ENCODE measurements around the gene CHRNB1.

DNA sequence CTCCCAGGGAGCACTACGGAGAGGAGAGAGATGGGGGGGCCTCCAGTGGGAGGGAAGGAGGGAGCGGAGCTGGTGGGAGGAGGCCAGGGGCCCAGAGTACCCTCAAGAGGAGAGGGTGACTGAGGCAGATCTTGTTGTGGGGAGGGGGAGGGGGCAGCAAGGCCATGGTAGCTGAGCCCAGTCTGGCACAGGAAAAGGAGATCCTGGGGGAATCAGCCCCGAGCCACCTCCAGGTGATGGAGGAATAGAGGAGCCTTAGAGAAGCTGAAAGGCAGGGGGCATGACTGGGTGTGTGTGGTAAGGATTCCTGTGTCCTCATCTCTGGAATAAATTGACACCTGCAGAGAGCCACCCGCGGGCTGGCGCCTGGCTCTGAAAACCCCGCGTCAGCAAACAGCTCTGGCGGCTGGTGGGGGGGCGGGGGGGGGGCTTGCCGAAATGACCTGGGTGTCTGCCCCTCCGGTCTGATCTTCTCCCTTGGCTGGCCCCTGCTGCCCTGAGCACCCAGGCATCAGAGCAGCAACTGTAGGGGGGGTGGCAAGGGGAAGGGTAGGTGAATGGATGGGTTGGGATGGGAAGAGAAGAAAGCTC, 38.5 kb upstream of the CHRNB1 start:
- TF ChIP-seq, protein P1, sequence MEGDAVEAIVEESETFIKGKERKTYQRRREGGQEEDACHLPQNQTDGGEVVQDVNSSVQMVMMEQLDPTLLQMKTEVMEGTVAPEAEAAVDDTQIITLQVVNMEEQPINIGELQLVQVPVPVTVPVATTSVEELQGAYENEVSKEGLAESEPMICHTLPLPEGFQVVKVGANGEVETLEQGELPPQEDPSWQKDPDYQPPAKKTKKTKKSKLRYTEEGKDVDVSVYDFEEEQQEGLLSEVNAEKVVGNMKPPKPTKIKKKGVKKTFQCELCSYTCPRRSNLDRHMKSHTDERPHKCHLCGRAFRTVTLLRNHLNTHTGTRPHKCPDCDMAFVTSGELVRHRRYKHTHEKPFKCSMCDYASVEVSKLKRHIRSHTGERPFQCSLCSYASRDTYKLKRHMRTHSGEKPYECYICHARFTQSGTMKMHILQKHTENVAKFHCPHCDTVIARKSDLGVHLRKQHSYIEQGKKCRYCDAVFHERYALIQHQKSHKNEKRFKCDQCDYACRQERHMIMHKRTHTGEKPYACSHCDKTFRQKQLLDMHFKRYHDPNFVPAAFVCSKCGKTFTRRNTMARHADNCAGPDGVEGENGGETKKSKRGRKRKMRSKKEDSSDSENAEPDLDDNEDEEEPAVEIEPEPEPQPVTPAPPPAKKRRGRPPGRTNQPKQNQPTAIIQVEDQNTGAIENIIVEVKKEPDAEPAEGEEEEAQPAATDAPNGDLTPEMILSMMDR (conservative IDR thresholded peaks at IDR 0.05; ENCODE audit: low read length), result no peak
- no peak for TF ChIP-seq EZH2phosphoT487 (IDR thresholded peaks at IDR 0.05; ENCODE audit: borderline replicate concordance, low read depth, low read length)

All from OCI-LY7 (cell line).